Mesendoderm (in vitro differentiated cells): ENCODE measurements around the gene HDAC4.

Experiments used
- DNase-seq: peaks from one replicate; pipeline ENCODE4 v3.0.0; 2013
- H2AK5ac ChIP-seq: 2 replicates; pipeline ENCODE4 v1.6.1; 2013; ENCODE audit warnings: low read length, inconsistent platforms
- H2BK120ac ChIP-seq: 2 replicates; pipeline ENCODE4 v1.6.1; 2013; ENCODE audit warnings: low read depth, mild to moderate bottlenecking, low read length, moderate library complexity, mixed read lengths
- H2BK15ac ChIP-seq: replicated peaks from 2 replicates; pipeline ENCODE4 v1.6.1; 2013; ENCODE audit warnings: low read depth, mild to moderate bottlenecking, moderate library complexity
- H2BK5ac ChIP-seq: 2 replicates; pipeline ENCODE4 v1.6.1; 2013; ENCODE audit warnings: low read length, inconsistent platforms
- H3K18ac ChIP-seq: 2 replicates; pipeline ENCODE4 v1.6.1; 2013; ENCODE audit warnings: mild to moderate bottlenecking, low read length, mixed read lengths
- H3K23ac ChIP-seq: one replicate; pipeline ENCODE4 v1.6.1; 2013; ENCODE audit warnings: low read length
- H3K27ac ChIP-seq: 2 replicates; pipeline ENCODE4 v1.5.1; 2013; ENCODE audit warnings: low read depth, mild to moderate bottlenecking, inconsistent platforms, low read length, moderate library complexity
- H3K27me3 ChIP-seq: 2 replicates; pipeline ENCODE4 v1.6.1; 2013; ENCODE audit warnings: low read length, control low read depth, mild to moderate bottlenecking, inconsistent platforms; ENCODE audit not compliant: insufficient read depth, poor library complexity
- H3K36me3 ChIP-seq: 2 replicates; pipeline ENCODE4 v1.6.1; 2013; ENCODE audit warnings: low read length, inconsistent platforms; ENCODE audit not compliant: control insufficient read depth, insufficient read depth
- H3K4ac ChIP-seq: one replicate; pipeline ENCODE4 v1.6.1; 2013; ENCODE audit warnings: low read depth, mild to moderate bottlenecking, low read length, moderate library complexity
- H3K4me1 ChIP-seq: 2 replicates; pipeline ENCODE4 v1.6.1; 2013; ENCODE audit warnings: low read depth, low read length, inconsistent platforms; ENCODE audit not compliant: control insufficient read depth
- H3K4me2 ChIP-seq: 2 replicates; pipeline ENCODE4 v1.6.1; 2013; ENCODE audit warnings: low read length
- H3K4me3 ChIP-seq: 2 replicates; pipeline ENCODE4 v1.5.1; 2013; ENCODE audit warnings: mild to moderate bottlenecking, low read length
- H3K56ac ChIP-seq: one replicate; pipeline ENCODE4 v1.6.1; 2013; ENCODE audit warnings: low read length
- H3K79me1 ChIP-seq: 2 replicates; pipeline ENCODE4 v1.6.1; 2013; ENCODE audit warnings: low read length, inconsistent platforms
- H3K79me2 ChIP-seq: 2 replicates; pipeline ENCODE4 v1.6.1; 2013; ENCODE audit warnings: mild to moderate bottlenecking, low read length; ENCODE audit not compliant: control insufficient read depth, insufficient read depth
- H3K9ac ChIP-seq: 2 replicates; pipeline ENCODE4 v1.6.1; 2013; ENCODE audit warnings: low read length, inconsistent platforms
- H4K5ac ChIP-seq: one replicate; pipeline ENCODE4 v1.6.1; 2013; ENCODE audit warnings: low read length
- H4K8ac ChIP-seq: one replicate; pipeline ENCODE4 v1.6.1; 2013; ENCODE audit warnings: low read depth, mild to moderate bottlenecking, control low read depth, low read length, moderate library complexity
- WGBS: extraction: QIAGEN DNeasy Blood & Tissue Kit; methylation state at CpG from one replicate; pipeline ENCODE4 v1.1.7; 2013; ENCODE audit warnings: low lambda C conversion rate, missing lambda C conversion rate; ENCODE audit not compliant: insufficient coverage; ENCODE audit errors: extremely low coverage; 5-methylcytosine and 5-hydroxymethylcytosine counted together

HDAC4 gene

GRCh38 chr2:239318151-239318611, 82.6 kb downstream of the HDAC4 start:
- Histone ChIP-seq H2BK15ac (no peak overlapping the region), H3K27me3 (no peaks in the 10 kb centered on the region), H3K9ac (no peak overlapping the region), H2BK5ac (no peak overlapping the region), H2BK120ac (no peak overlapping the region), H3K4me3 (no peak overlapping the region), H3K27ac (no peak overlapping the region), H3K4ac (no peak overlapping the region), H4K8ac (no peak overlapping the region), H3K23ac (no peak overlapping the region), H3K56ac (no peak overlapping the region), H2AK5ac (no peak overlapping the region), H3K4me2 (no peak overlapping the region), H3K4me1 (no peaks in the 10 kb centered on the region), H3K79me1 (peaks cover 18% of the 10 kb centered on the region), H3K36me3 (no peaks in the 10 kb centered on the region), H4K5ac (no peak overlapping the region), H3K79me2 (peaks cover 18% of the 10 kb centered on the region), H3K18ac (no peak overlapping the region)
- WGBS = no CpG with 5 or more reads among the region's 18 CpGs
- DNase-seq = no peak

- Histone ChIP-seq H2AK5ac (no peak overlapping the region), H3K23ac (no peak overlapping the region), H3K4me1 (no peaks in the 10 kb centered on the region), H3K18ac (no peak overlapping the region), H2BK15ac (no peak overlapping the region), H4K5ac (no peak overlapping the region), H3K9ac (no peak overlapping the region), H4K8ac (no peak overlapping the region), H2BK5ac (no peak overlapping the region), H3K4me2 (no peak overlapping the region), H3K79me1 (peaks cover 14% of the 10 kb centered on the region), H3K56ac (no peak overlapping the region), H3K27ac (no peak overlapping the region), H3K4me3 (no peak overlapping the region), H3K36me3 (no peaks in the 10 kb centered on the region), H3K4ac (no peak overlapping the region), H3K79me2 (peaks cover 20% of the 10 kb centered on the region), H3K27me3 (no peaks in the 10 kb centered on the region), H2BK120ac (no peak overlapping the region)
- no peak for DNase-seq
- WGBS = no CpG with 5 or more reads among the region's 20 CpGs
These were observed 84.0 kb downstream of the HDAC4 start for GRCh38 chr2:239316562-239317465.

- DNase-seq = no peak
These were observed 85.5 kb downstream of the HDAC4 start for GRCh38 chr2:239315308-239315707.

GRCh38 chr2:239313776-239314175, 87.0 kb downstream of the HDAC4 start:
- H2BK5ac ChIP-seq = no peak overlapping the region
- no peak overlapping the region for H2BK15ac ChIP-seq
- no peak overlapping the region for H3K4ac ChIP-seq
- H3K4me3 ChIP-seq = no peak overlapping the region
- H3K56ac ChIP-seq = no peak overlapping the region
- H3K4me1 ChIP-seq = no peaks in the 10 kb centered on the region
- no peaks in the 10 kb centered on the region for H3K27me3 ChIP-seq
- H3K23ac ChIP-seq = no peak overlapping the region
- no peak overlapping the region for H4K5ac ChIP-seq
- peaks cover 20% of the 10 kb centered on the region for H3K79me2 ChIP-seq
- no peaks in the 10 kb centered on the region for H3K36me3 ChIP-seq
- H4K8ac ChIP-seq = no peak overlapping the region
- no peak overlapping the region for H3K9ac ChIP-seq
- H3K4me2 ChIP-seq = no peak overlapping the region
- H3K18ac ChIP-seq = no peak overlapping the region
- no peak for DNase-seq
- H3K27ac ChIP-seq = no peak overlapping the region
- no CpG with 5 or more reads among the region's 5 CpGs for WGBS
- peaks cover 22% of the 10 kb centered on the region for H3K79me1 ChIP-seq
- H2BK120ac ChIP-seq = no peak overlapping the region
- H2AK5ac ChIP-seq = no peak overlapping the region

More at GRCh38 chr2:239315308-239315707, 85.5 kb downstream of the HDAC4 start:
- no peak overlapping the region for H3K23ac ChIP-seq
- H3K4me2 ChIP-seq = no peak overlapping the region
- H3K79me2 ChIP-seq = peaks cover 20% of the 10 kb centered on the region
- H3K27ac ChIP-seq = no peak overlapping the region
- WGBS = no CpG with 5 or more reads among the region's 10 CpGs
- H3K4ac ChIP-seq = no peak overlapping the region
- H2BK5ac ChIP-seq = no peak overlapping the region
- H2AK5ac ChIP-seq = no peak overlapping the region
- H3K18ac ChIP-seq = no peak overlapping the region
- H4K8ac ChIP-seq = no peak overlapping the region
- H3K36me3 ChIP-seq = no peaks in the 10 kb centered on the region
- no peak overlapping the region for H4K5ac ChIP-seq
- H2BK120ac ChIP-seq = no peak overlapping the region
- peaks cover 18% of the 10 kb centered on the region for H3K79me1 ChIP-seq
- H3K4me1 ChIP-seq = no peaks in the 10 kb centered on the region
- no peaks in the 10 kb centered on the region for H3K27me3 ChIP-seq
- no peak overlapping the region for H3K56ac ChIP-seq
- H3K9ac ChIP-seq = no peak overlapping the region
- H2BK15ac ChIP-seq = no peak overlapping the region
- H3K4me3 ChIP-seq = no peak overlapping the region

- no CpG with 5 or more reads among the region's 33 CpGs for WGBS
- Histone ChIP-seq H3K18ac (no peak overlapping the region), H4K5ac (no peak overlapping the region), H3K27me3 (no peaks in the 10 kb centered on the region), H3K4me2 (no peak overlapping the region), H3K27ac (no peak overlapping the region), H3K56ac (no peak overlapping the region), H3K79me2 (peaks cover 18% of the 10 kb centered on the region), H3K79me1 (peaks cover 25% of the 10 kb centered on the region), H2AK5ac (no peak overlapping the region), H4K8ac (no peak overlapping the region), H3K4me3 (no peak overlapping the region), H2BK120ac (no peak overlapping the region), H2BK15ac (no peak overlapping the region), H3K36me3 (no peaks in the 10 kb centered on the region), H3K4ac (no peak overlapping the region), H3K23ac (no peak overlapping the region), H2BK5ac (no peak overlapping the region), H3K4me1 (peaks cover 2% of the 10 kb centered on the region), H3K9ac (no peak overlapping the region)
- no peak for DNase-seq
These were observed 87.8 kb downstream of the HDAC4 start for GRCh38 chr2:239312741-239313667.
